B cell (primary cell): ENCODE data around the gene MDK. TPM values are rescaled to one million over a fixed set of nuclear protein-coding genes. Genes with fewer than 3 reads are reported as not detected.

Experiments used
- ATAC-seq: fragments of 200-7000 bp; cut with Tn5 transposase; one replicate; pipeline ENCODE4 v1.10.0; 2021; ENCODE audit warnings: low read depth, mild to moderate bottlenecking, moderate number of reproducible peaks, moderate library complexity
- CTCF ChIA-PET: fragments of 350-600 bp; sonication (Branson Sonifier 250); formaldehyde crosslinking; loops from one replicate; lab custom pipeline; 2021; ENCODE audit warnings: antibody characterized with exemption, inconsistent platforms; lab: Charles Lee
- POLR2A ChIA-PET: fragments of 350-600 bp; sonication (Branson Sonifier 250); formaldehyde crosslinking; loops from one replicate; lab custom pipeline; 2021; ENCODE audit warnings: antibody characterized with exemption; lab: Charles Lee
- DNase-seq: peaks from one replicate; pipeline ENCODE4 v3.0.0; 2013
- H2AFZ ChIP-seq: 2 replicates; pipeline ENCODE4 v1.6.1; 2012; ENCODE audit warnings: mild to moderate bottlenecking, low read depth, low read length; ENCODE audit not compliant: insufficient read depth, poor library complexity, severe bottlenecking
- H3K27ac ChIP-seq, 2 donors: 1 replicate in 1 of 2; 2 replicates in 1 of 2; pipeline ENCODE4 v1.5.1; 2012 to 2013; ENCODE audit warnings: low read length in 2 of 2, mild to moderate bottlenecking in 2 of 2, moderate library complexity in 1 of 2
- H3K27me3 ChIP-seq, 4 experiments: fragments of 200-600 bp in 1 of 4; sonication (generic) in 1 of 4; replicated peaks in 1 of 4; 1 replicate in 2 of 4; 2 replicates in 2 of 4; pipeline versions ENCODE4 v1.6.1 to v1.7.0; 2013 to 2016; ENCODE audit warnings: low read length in 3 of 4, mild to moderate bottlenecking in 2 of 4, mixed read lengths in 1 of 4, moderate library complexity in 1 of 4; ENCODE audit not compliant: insufficient read depth in 4 of 4, control insufficient read depth in 3 of 4; ENCODE audit errors: control extremely low read depth in 1 of 4
- H3K36me3 ChIP-seq, 2 experiments: replicated peaks in 1 of 2; 1 replicate in 1 of 2; 2 replicates in 1 of 2; pipeline versions ENCODE4 v1.6.1 to v1.7.1; 2013; ENCODE audit warnings: low read length in 1 of 2; ENCODE audit not compliant: insufficient read depth in 2 of 2, control insufficient read depth in 1 of 2; ENCODE audit errors: control extremely low read depth in 1 of 2, extremely low read depth in 1 of 2
- H3K4me1 ChIP-seq, 2 donors: fragments of 200-600 bp in 1 of 2; sonication (generic) in 1 of 2; 1 replicate in 1 of 2; 2 replicates in 1 of 2; pipeline versions ENCODE4 v1.5.1 to v1.6.1; 2013 to 2017; ENCODE audit warnings: low read length in 2 of 2; ENCODE audit not compliant: control insufficient read depth in 2 of 2, insufficient read depth in 2 of 2
- H3K4me2 ChIP-seq: replicated peaks from 2 replicates; pipeline ENCODE3; 2012; ENCODE audit warnings: mild to moderate bottlenecking, low read depth, low read length; ENCODE audit not compliant: poor library complexity, severe bottlenecking
- H3K4me3 ChIP-seq, 5 experiments: fragments of 200-600 bp in 1 of 5; sonication (generic) in 1 of 5; 1 replicate in 3 of 5; 2 replicates in 2 of 5; pipeline versions ENCODE4 v1.5.1 to v1.7.0; 2011 to 2016; ENCODE audit warnings: low read length in 4 of 5, mild to moderate bottlenecking in 4 of 5, low read depth in 2 of 5, control low read depth in 1 of 5, moderate library complexity in 1 of 5; ENCODE audit not compliant: insufficient read depth in 1 of 5; ENCODE audit errors: control extremely low read depth in 1 of 5, extremely low read depth in 1 of 5
- H3K79me2 ChIP-seq: fragments of 200-600 bp; sonication (generic); one replicate; pipeline ENCODE4 v1.6.0; 2016; ENCODE audit warnings: low read length; ENCODE audit not compliant: control insufficient read depth, insufficient read depth
- H3K9ac ChIP-seq: fragments of 200-600 bp; sonication (generic); 2 replicates; pipeline ENCODE4 v1.6.1; 2017; ENCODE audit warnings: mild to moderate bottlenecking, low read length, moderate library complexity
- H3K9me3 ChIP-seq, 3 donors: one replicate each; pipeline versions ENCODE4 v1.6.1 to v1.7.1; 2013; ENCODE audit warnings: low read length in 2 of 3; ENCODE audit not compliant: control insufficient read depth in 2 of 3, insufficient read depth in 1 of 3; ENCODE audit errors: control extremely low read depth in 1 of 3
- H4K20me1 ChIP-seq: 2 replicates; pipeline ENCODE4 v1.6.0; 2012; ENCODE audit warnings: mild to moderate bottlenecking, low read length; ENCODE audit not compliant: insufficient read depth, control insufficient read depth, poor library complexity, severe bottlenecking
- H3K27ac Mint-ChIP-seq: one replicate; pipeline ENCODE4 v1.8.0; 2021; ENCODE audit warnings: mixed read lengths
- H3K27me3 Mint-ChIP-seq: one replicate; pipeline ENCODE4 v1.8.0; 2021; ENCODE audit warnings: mixed read lengths
- H3K4me1 Mint-ChIP-seq: one replicate; pipeline ENCODE4 v1.8.0; 2021; ENCODE audit warnings: mixed read lengths
- H3K4me3 Mint-ChIP-seq: one replicate; pipeline ENCODE4 v1.8.0; 2021; ENCODE audit warnings: mixed read lengths
- H3K9me3 Mint-ChIP-seq: one replicate; pipeline ENCODE4 v1.8.0; 2022; ENCODE audit warnings: mixed read lengths; ENCODE audit not compliant: insufficient read depth
- CTCF ChIP-seq: fragments of 200-600 bp; IDR thresholded peaks from one replicate; pipeline ENCODE4 v1.8.0; 2022; ENCODE audit warnings: antibody characterized with exemption, mild to moderate bottlenecking
- EZH2 ChIP-seq: IDR thresholded peaks from 2 replicates; pipeline ENCODE4 v1.6.1; 2012; ENCODE audit warnings: borderline replicate concordance, low read depth, mild to moderate bottlenecking, moderate library complexity, low read length; ENCODE audit not compliant: insufficient read depth, poor library complexity, severe bottlenecking
- WGBS: methylation state at CpG from one replicate; pipeline ENCODE4 v1.1.5; 2013; ENCODE audit warnings: missing lambda C conversion rate; ENCODE audit not compliant: insufficient coverage; 5-methylcytosine and 5-hydroxymethylcytosine counted together
- intact Hi-C: fragments of 100-400 bp; cut with micrococcal nuclease; formaldehyde crosslinking; loops from one replicate; pipeline ENCODE4 v1.10.0; 2022
- polyA plus RNA-seq: library from polyadenylated mRNA; depleted of rRNA; stranded (reverse); fragments of >200 nt; gene quantifications from 2 replicates; pipeline ENCODE4 v1.2.3, GENCODE V29; 2012
- total RNA-seq, 2 donors: library from RNA; stranded (reverse); fragments of 120-200 nt in 1 of 2; gene quantifications; 1 replicate in 1 of 2; 2 replicates in 1 of 2; pipeline versions ENCODE4 v1.2.3 to v1.2.4, GENCODE V29; 2013 to 2022

The MDK gene
- total and polyA plus RNA-seq, 2 donors (not counting 1 experiment from before 2014, with no cell fraction given): 1.5 to 2.6 TPM

GRCh38 chr11:46386674-46387073 lies 5.2 kb downstream of the MDK start:
- H3K36me3 ChIP-seq: no peaks in the 10 kb centered on the region
- H3K4me3 ChIP-seq: no peak overlapping the region
- H3K9me3 ChIP-seq: peaks cover 0 to 37% (median 0%) of the 10 kb centered on the region in 3 donors
- intact Hi-C loops: no loop called here
- no peak overlapping the region for H3K4me2 ChIP-seq
- H3K4me1 ChIP-seq: peaks cover 32 to 41% of the 10 kb centered on the region in 2 donors
- Mint-ChIP-seq H3K27ac (no peak overlapping the region), H3K4me3 (no peak overlapping the region), H3K4me1 (peaks cover 16% of the 10 kb centered on the region), H3K27me3 (peaks cover 63% of the 10 kb centered on the region), H3K9me3 (no peaks in the 10 kb centered on the region)
- no peak for TF ChIP-seq EZH2
- TF ChIP-seq CTCF: no peak
- ChIA-PET POLR2A (no interaction called here), CTCF (interaction anchor here (1.8 kb wide), 1 partner anchor 18 kb away, joined by 5 read pairs; no protein-coding TSS in a partner anchor)
- H2AFZ ChIP-seq: no peak overlapping the region
- DNase-seq (no peak), ATAC-seq (no peak)
- peaks cover 0 to 97% (median 56%) of the 10 kb centered on the region in 4 experiments for H3K27me3 ChIP-seq
- H3K27ac ChIP-seq: no peak overlapping the region
- WGBS: 94% methylated on average over 2 of the region's 4 CpGs
- H4K20me1 ChIP-seq: peaks cover 9% of the 10 kb centered on the region
- no peaks in the 10 kb centered on the region for H3K79me2 ChIP-seq
- H3K9ac ChIP-seq: no peak overlapping the region

- WGBS: 93% methylated on average over 5 of the region's 5 CpGs
- H2AFZ ChIP-seq: no peak overlapping the region
- no peak overlapping the region for H3K9ac ChIP-seq
- peaks cover 11% of the 10 kb centered on the region for H4K20me1 ChIP-seq
- TF ChIP-seq CTCF: no peak
- no peak for TF ChIP-seq EZH2
- Mint-ChIP-seq H3K27ac (no peak overlapping the region), H3K27me3 (peaks cover 58% of the 10 kb centered on the region), H3K4me1 (peaks cover 11% of the 10 kb centered on the region), H3K9me3 (no peaks in the 10 kb centered on the region), H3K4me3 (no peak overlapping the region)
- no peak overlapping the region for H3K27ac ChIP-seq
- H3K36me3 ChIP-seq: no peaks in the 10 kb centered on the region
- H3K9me3 ChIP-seq: peaks cover 0 to 37% (median 0%) of the 10 kb centered on the region in 3 donors
- DNase-seq: no peak
- H3K4me3 ChIP-seq: no peak overlapping the region
- intact Hi-C loops: no loop called here
- no peaks in the 10 kb centered on the region for H3K79me2 ChIP-seq
- CTCF ChIA-PET: interaction anchor here (1.8 to 2.3 kb wide), 2 partner anchors 19 to 144 kb away, joined by 5 to 10 read pairs; no protein-coding TSS in a partner anchor
- POLR2A ChIA-PET: no interaction called here
- no peak for ATAC-seq
- H3K4me2 ChIP-seq: no peak overlapping the region
- H3K27me3 ChIP-seq: peaks cover 0 to 92% (median 54%) of the 10 kb centered on the region in 4 experiments
- H3K4me1 ChIP-seq: peaks cover 26 to 40% of the 10 kb centered on the region in 2 donors
These were observed 6.0 kb downstream of the MDK start for GRCh38 chr11:46387456-46387855.
